Astrocyte (in vitro differentiated cells and primary cell): Measurements from ENCODE around the gene ARMH4.

ENCODE experiments used
- CTCF ChIP-seq: IDR thresholded peaks from 2 replicates; pipeline ENCODE4 v1.5.1; 2011; ENCODE audit warnings: low read depth, mild to moderate bottlenecking, inconsistent platforms, low read length, moderate library complexity; ENCODE audit not compliant: insufficient read depth
- EZH2 ChIP-seq: IDR thresholded peaks from 2 replicates; pipeline ENCODE4 v1.6.1; 2012; ENCODE audit warnings: mild to moderate bottlenecking, low read length, inconsistent platforms; ENCODE audit not compliant: insufficient read depth

DNA sequence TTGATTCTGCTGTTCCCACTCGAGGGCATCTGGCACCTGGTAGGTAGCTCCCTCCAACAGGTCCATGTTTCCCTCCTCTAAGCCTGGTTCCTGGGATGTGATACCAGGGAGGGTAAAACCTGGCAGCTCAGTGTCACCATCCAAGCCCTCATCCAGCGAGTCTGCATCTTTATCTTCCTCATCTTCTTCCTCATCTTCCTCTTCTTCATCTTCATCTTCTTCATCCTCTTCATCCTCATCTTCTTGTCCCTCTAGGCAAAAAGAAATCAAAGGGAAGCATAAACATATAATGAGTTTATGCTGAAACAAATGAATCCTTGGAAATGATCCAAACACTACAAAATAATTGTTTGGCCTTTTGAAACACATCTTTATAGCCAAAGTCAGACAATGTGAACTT lies 55.3 kb downstream of the ARMH4 start:
- no peak for TF ChIP-seq CTCF
- no peak for TF ChIP-seq EZH2
